ENCODE data around the gene CCDC175.

CCDC175 gene

GRCh38 chr14:59481871-59482540 lies 94.6 kb downstream of the CCDC175 start:
- DNase-seq, result peak; percentile 24

- DNase-seq, result no peak
These were observed 95.2 kb downstream of the CCDC175 start for GRCh38 chr14:59481407-59481806.

GRCh38 chr14:59480166-59480565 lies 96.4 kb downstream of the CCDC175 start:
- DNase-seq, result no peak

GRCh38 chr14:59478540-59478939 lies 98.1 kb downstream of the CCDC175 start:
- DNase-seq, result no peak

- no peak for DNase-seq
These were observed 100.9 kb downstream of the CCDC175 start for GRCh38 chr14:59475709-59476108.

- no peak for DNase-seq
These were observed 102.4 kb downstream of the CCDC175 start for GRCh38 chr14:59474172-59474571.

- DNase-seq, result no peak
These were observed 111.1 kb downstream of the CCDC175 start, which contains the start of gene GPR135 for GRCh38 chr14:59465316-59466135. Gene GPR135, minus strand, starts transcription at chr14:59465380. Its CDS starts 154 bp downstream, at chr14:59465226.

GRCh38 chr14:59464486-59465315 lies 111.9 kb downstream of the CCDC175 start:
- DNase-seq, result peak; percentile 11

GRCh38 chr14:59463787-59464485 lies 112.7 kb downstream of the CCDC175 start:
- no peak for DNase-seq

- DNase-seq, result no peak
These were observed 114.7 kb downstream of the CCDC175 start for GRCh38 chr14:59461891-59462290.

GRCh38 chr14:59460378-59460777 lies 116.2 kb downstream of the CCDC175 start:
- no peak for DNase-seq

- DNase-seq, result no peak
These were observed 118.1 kb downstream of the CCDC175 start for GRCh38 chr14:59458486-59458885.

GRCh38 chr14:59455411-59455810 lies 121.2 kb downstream of the CCDC175 start:
- no peak for DNase-seq

Measured in inflammatory macrophage treated with lipopolysaccharide for 4 hours (primary cell).